HepG2 (cell line): ENCODE results near the gene OST4. TPM values are rescaled to one million over a fixed set of nuclear protein-coding genes. Genes with fewer than 3 reads are reported as not detected.

ENCODE experiments used
- ELF3 ChIP-seq: IDR thresholded peaks from 2 replicates; pipeline ENCODE4 v1.6.1; 2016; ENCODE audit warnings: missing genetic modification reagents, missing compliant biosample characterization
- HCFC1 ChIP-seq: fragments of 150-350 bp; IDR thresholded peaks from 2 replicates; pipeline ENCODE4 v1.6.1; 2014; ENCODE audit warnings: low read depth, low read length
- HNRNPK ChIP-seq: fragments of 200-400 bp; formaldehyde crosslinking; IDR thresholded peaks from 2 replicates; pipeline ENCODE4 v1.6.1; 2018; ENCODE audit warnings: low read length, low read depth, moderate library complexity, mild to moderate bottlenecking; ENCODE audit not compliant: poor library complexity, severe bottlenecking
- KDM6A ChIP-seq: IDR thresholded peaks from 2 replicates; pipeline ENCODE4 v1.6.1; 2016; ENCODE audit warnings: low read depth
- MAZ ChIP-seq, 2 experiments: sonication (generic) in 1 of 2; formaldehyde crosslinking in 1 of 2; IDR thresholded peaks; 2 replicates each; pipeline versions ENCODE4 v1.5.0 to v1.6.1; 2012 to 2020; ENCODE audit warnings: low read depth in 2 of 2, mild to moderate bottlenecking in 2 of 2, borderline replicate concordance in 1 of 2, improper control_type of control experiment in 1 of 2, low read length in 1 of 2, missing genetic modification reagents in 1 of 2, moderate library complexity in 1 of 2
- NONO ChIP-seq, 2 experiments: fragments of 450-650 bp in 1 of 2; sonication (generic) in 1 of 2; formaldehyde crosslinking in 1 of 2; IDR thresholded peaks in 1 of 2; conservative IDR thresholded peaks in 1 of 2; 2 replicates each; pipeline versions ENCODE4 v1.6.1 to v1.8.0; 2017 to 2022; ENCODE audit warnings: mild to moderate bottlenecking in 1 of 2, missing genetic modification reagents in 1 of 2, moderate library complexity in 1 of 2
- SP4 ChIP-seq: sonication (generic); formaldehyde crosslinking; IDR thresholded peaks from 2 replicates; pipeline ENCODE4 v1.8.1; 2023; ENCODE audit warnings: mild to moderate bottlenecking, missing genetic modification reagents
- TEAD2 ChIP-seq: sonication (generic); formaldehyde crosslinking; IDR thresholded peaks from 2 replicates; pipeline ENCODE4 v1.9.0; 2021; ENCODE audit warnings: missing genetic modification reagents
- TP53 ChIP-seq: sonication (generic); formaldehyde crosslinking; conservative IDR thresholded peaks from 2 replicates; pipeline ENCODE4 v1.4.0; 2020; ENCODE audit warnings: missing genetic modification reagents
- ZNF577 ChIP-seq: sonication (generic); formaldehyde crosslinking; IDR thresholded peaks from 2 replicates; pipeline ENCODE4 v1.4.0; 2020; ENCODE audit warnings: mild to moderate bottlenecking, low read depth, missing genetic modification reagents, borderline replicate concordance
- ZNF619 ChIP-seq: sonication (generic); formaldehyde crosslinking; IDR thresholded peaks from 2 replicates; pipeline ENCODE4 v1.4.0; 2020; ENCODE audit warnings: mild to moderate bottlenecking, missing genetic modification reagents
- ZNF7 ChIP-seq: IDR thresholded peaks from 2 replicates; pipeline ENCODE4 v1.6.1; 2016; ENCODE audit warnings: missing biosample characterization, missing genetic modification reagents
- ZNF713 ChIP-seq: sonication (generic); formaldehyde crosslinking; IDR thresholded peaks from 2 replicates; pipeline ENCODE4 v1.4.0; 2020; ENCODE audit warnings: mild to moderate bottlenecking, missing genetic modification reagents
- ZNF772 ChIP-seq: sonication (generic); formaldehyde crosslinking; IDR thresholded peaks from 2 replicates; pipeline ENCODE4 v1.5.0; 2020; ENCODE audit warnings: mild to moderate bottlenecking, missing genetic modification reagents
- ZNF816 ChIP-seq: sonication (generic); formaldehyde crosslinking; IDR thresholded peaks from 2 replicates; pipeline ENCODE4 v1.8.0; 2022; ENCODE audit warnings: missing genetic modification reagents, mild to moderate bottlenecking, borderline replicate concordance
- polyA plus RNA-seq, 8 experiments: library from polyadenylated mRNA; depleted of rRNA in 3 of 8; stranded (reverse) in 7 of 8; unstranded in 1 of 8; fragments of >200 nt; fragmentation: Illumina TruSeq in 4 of 8; extraction: Trizol in 4 of 8; gene quantifications; 2 replicates each; pipeline versions ENCODE4 v1.2.1 to v1.2.3, GENCODE V29; 2011 to 2016; ENCODE audit warnings: low read depth in 4 of 8, missing spikeins in 1 of 8, mixed read lengths in 1 of 8; ENCODE audit not compliant: insufficient read depth in 1 of 8
- total RNA-seq, 5 experiments: library from RNA; depleted of rRNA; stranded (reverse); fragments of >200 nt; fragmentation: Illumina TruSeq; extraction: Trizol; gene quantifications; 2 replicates each; pipeline ENCODE4 v1.2.3, GENCODE V29; 2016; ENCODE audit warnings: low read depth in 1 of 5
- TF ChIP-seq, protein P1 (sequence below): sonication (generic); formaldehyde crosslinking; conservative IDR thresholded peaks from 2 replicates; pipeline ENCODE4 v1.5.0; 2020; ENCODE audit warnings: missing genetic modification reagents
- TF ChIP-seq, protein P2 (sequence below): IDR thresholded peaks from 2 replicates; pipeline ENCODE4 v1.6.1; 2016; ENCODE audit warnings: missing biosample characterization, missing genetic modification reagents, low read depth
- TF ChIP-seq, protein P3 (sequence below): IDR thresholded peaks from 2 replicates; pipeline ENCODE4 v1.6.1; 2016; ENCODE audit warnings: missing genetic modification reagents, missing compliant biosample characterization
- TF ChIP-seq, protein P4 (sequence below): sonication (generic); formaldehyde crosslinking; IDR thresholded peaks from 2 replicates; pipeline ENCODE4 v1.9.0; 2022; ENCODE audit warnings: missing genetic modification reagents, mild to moderate bottlenecking, borderline replicate concordance
- TF ChIP-seq, protein P5 (sequence below): sonication (generic); formaldehyde crosslinking; conservative IDR thresholded peaks from 2 replicates; pipeline ENCODE4 v1.4.0; 2020; ENCODE audit warnings: missing genetic modification reagents
- TF ChIP-seq, protein P6 (sequence below), 2 experiments: sonication (generic) in 1 of 2; formaldehyde crosslinking in 1 of 2; IDR thresholded peaks; 2 replicates each; pipeline versions ENCODE4 v1.4.0 to v1.6.1; 2018 to 2020; ENCODE audit warnings: missing genetic modification reagents in 2 of 2, borderline replicate concordance in 1 of 2, low read depth in 1 of 2, mild to moderate bottlenecking in 1 of 2, missing biosample characterization in 1 of 2

Gene OST4
- total and polyA plus RNA-seq, 2 of the 13 experiments (the other 11 are each of a cell fraction or from before 2014, with no cell fraction given): 498 to 584 TPM

DNA sequence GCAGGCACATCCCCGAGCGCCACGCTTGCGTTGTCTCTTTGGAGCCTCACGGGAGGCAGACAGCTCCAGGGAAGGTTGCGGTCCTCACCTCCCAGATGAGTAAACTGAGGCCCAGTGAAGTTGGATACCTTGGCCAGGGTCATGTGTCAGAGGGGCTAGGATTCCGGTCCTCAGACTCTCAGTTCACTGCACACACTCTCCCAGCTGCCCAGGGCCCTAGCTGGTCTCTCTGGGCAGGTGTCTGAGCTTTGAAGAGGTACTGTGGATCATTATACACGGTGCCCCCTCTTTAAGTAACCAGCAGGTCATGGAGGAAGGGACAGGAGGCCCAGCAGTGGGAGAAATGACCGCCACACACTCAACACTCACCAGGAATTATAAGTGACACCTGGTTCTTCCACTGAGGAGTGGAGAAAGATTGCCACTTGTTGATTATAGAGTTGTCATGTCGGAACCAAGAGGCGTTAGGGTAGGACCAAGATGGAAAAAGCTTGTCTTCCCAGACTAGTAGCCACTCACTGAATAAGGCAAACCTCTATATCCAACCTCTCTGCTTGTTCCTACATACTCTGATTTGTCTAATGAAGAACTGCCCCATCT is 38.1 kb downstream of the OST4 start (continued):
- no peak for TF ChIP-seq HNRNPK
- TF ChIP-seq, protein P1, sequence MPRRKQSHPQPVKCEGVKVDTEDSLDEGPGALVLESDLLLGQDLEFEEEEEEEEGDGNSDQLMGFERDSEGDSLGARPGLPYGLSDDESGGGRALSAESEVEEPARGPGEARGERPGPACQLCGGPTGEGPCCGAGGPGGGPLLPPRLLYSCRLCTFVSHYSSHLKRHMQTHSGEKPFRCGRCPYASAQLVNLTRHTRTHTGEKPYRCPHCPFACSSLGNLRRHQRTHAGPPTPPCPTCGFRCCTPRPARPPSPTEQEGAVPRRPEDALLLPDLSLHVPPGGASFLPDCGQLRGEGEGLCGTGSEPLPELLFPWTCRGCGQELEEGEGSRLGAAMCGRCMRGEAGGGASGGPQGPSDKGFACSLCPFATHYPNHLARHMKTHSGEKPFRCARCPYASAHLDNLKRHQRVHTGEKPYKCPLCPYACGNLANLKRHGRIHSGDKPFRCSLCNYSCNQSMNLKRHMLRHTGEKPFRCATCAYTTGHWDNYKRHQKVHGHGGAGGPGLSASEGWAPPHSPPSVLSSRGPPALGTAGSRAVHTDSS (CRISPR knock-in tag): no peak
- TF ChIP-seq, protein P2, sequence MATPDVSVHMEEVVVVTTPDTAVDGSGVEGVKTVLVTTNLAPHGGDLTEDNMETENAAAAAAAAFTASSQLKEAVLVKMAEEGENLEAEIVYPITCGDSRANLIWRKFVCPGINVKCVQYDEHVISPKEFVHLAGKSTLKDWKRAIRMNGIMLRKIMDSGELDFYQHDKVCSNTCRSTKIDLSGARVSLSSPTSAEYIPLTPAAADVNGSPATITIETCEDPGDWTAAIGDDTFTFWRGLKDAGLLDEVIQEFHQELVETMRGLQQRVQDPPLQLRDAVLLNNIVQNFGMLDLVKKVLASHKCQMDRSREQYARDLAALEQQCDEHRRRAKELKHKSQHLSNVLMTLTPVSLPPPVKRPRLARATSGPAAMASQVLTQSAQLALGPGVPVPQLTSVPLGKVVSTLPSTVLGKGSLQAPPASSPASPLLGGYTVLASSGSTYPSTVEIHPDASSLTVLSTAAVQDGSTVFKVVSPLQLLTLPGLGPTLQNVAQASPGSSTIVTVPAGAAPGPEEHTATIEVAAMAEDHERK (CRISPR knock-in tag): no peak
- no peak for TF ChIP-seq ZNF713
- no peak for TF ChIP-seq ZNF7
- TF ChIP-seq NONO (IDR thresholded peaks at IDR 0.05): no peak
- TF ChIP-seq NONO (CRISPR knock-in tag; conservative IDR thresholded peaks at IDR 0.05): no peak
- TF ChIP-seq, protein P3, sequence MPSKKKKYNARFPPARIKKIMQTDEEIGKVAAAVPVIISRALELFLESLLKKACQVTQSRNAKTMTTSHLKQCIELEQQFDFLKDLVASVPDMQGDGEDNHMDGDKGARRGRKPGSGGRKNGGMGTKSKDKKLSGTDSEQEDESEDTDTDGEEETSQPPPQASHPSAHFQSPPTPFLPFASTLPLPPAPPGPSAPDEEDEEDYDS (CRISPR knock-in tag): no peak
- TF ChIP-seq TP53: no peak
- no peak for TF ChIP-seq MAZ (IDR thresholded peaks at IDR 0.05; ENCODE audit: borderline replicate concordance, low read depth, low read length)
- no peak for TF ChIP-seq MAZ (CRISPR knock-in tag; IDR thresholded peaks at IDR 0.05; ENCODE audit: low read depth)
- TF ChIP-seq TEAD2 (CRISPR knock-in tag): no peak
- TF ChIP-seq ZNF816 (CRISPR knock-in tag): 0 out of 2 replicates have a peak, but pooled peaks have one; percentile 53
- TF ChIP-seq, protein P4, sequence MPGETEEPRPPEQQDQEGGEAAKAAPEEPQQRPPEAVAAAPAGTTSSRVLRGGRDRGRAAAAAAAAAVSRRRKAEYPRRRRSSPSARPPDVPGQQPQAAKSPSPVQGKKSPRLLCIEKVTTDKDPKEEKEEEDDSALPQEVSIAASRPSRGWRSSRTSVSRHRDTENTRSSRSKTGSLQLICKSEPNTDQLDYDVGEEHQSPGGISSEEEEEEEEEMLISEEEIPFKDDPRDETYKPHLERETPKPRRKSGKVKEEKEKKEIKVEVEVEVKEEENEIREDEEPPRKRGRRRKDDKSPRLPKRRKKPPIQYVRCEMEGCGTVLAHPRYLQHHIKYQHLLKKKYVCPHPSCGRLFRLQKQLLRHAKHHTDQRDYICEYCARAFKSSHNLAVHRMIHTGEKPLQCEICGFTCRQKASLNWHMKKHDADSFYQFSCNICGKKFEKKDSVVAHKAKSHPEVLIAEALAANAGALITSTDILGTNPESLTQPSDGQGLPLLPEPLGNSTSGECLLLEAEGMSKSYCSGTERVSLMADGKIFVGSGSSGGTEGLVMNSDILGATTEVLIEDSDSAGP (CRISPR knock-in tag): peak; percentile 4; the same call in 1 of the 2 replicates
- TF ChIP-seq ELF3 (CRISPR knock-in tag): no peak
- TF ChIP-seq ZNF577 (CRISPR knock-in tag): no peak
- peak; percentile 32; the same call in 1 of the 2 replicates for TF ChIP-seq SP4 (CRISPR knock-in tag)
- no peak for TF ChIP-seq HCFC1
- 0 out of 2 replicates have a peak, but pooled peaks have one; percentile 68 for TF ChIP-seq ZNF772 (CRISPR knock-in tag)
- TF ChIP-seq, protein P5, sequence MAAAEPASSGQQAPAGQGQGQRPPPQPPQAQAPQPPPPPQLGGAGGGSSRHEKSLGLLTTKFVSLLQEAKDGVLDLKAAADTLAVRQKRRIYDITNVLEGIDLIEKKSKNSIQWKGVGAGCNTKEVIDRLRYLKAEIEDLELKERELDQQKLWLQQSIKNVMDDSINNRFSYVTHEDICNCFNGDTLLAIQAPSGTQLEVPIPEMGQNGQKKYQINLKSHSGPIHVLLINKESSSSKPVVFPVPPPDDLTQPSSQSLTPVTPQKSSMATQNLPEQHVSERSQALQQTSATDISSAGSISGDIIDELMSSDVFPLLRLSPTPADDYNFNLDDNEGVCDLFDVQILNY (CRISPR knock-in tag): no peak
- TF ChIP-seq KDM6A (CRISPR knock-in tag): no peak
- TF ChIP-seq, protein P6, sequence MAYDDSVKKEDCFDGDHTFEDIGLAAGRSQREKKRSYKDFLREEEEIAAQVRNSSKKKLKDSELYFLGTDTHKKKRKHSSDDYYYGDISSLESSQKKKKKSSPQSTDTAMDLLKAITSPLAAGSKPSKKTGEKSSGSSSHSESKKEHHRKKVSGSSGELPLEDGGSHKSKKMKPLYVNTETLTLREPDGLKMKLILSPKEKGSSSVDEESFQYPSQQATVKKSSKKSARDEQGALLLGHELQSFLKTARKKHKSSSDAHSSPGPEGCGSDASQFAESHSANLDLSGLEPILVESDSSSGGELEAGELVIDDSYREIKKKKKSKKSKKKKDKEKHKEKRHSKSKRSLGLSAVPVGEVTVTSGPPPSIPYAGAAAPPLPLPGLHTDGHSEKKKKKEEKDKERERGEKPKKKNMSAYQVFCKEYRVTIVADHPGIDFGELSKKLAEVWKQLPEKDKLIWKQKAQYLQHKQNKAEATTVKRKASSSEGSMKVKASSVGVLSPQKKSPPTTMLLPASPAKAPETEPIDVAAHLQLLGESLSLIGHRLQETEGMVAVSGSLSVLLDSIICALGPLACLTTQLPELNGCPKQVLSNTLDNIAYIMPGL (CRISPR knock-in tag; IDR thresholded peaks at IDR 0.05; ENCODE audit: borderline replicate concordance in 1 of 2, low read depth in 1 of 2): peak in 1 of 2 experiments; percentile 1; a peak in 1 of 4 replicates
- TF ChIP-seq ZNF619 (CRISPR knock-in tag): no peak
